Activated naive CD4-positive, alpha-beta T cell treated with anti-CD3 and anti-CD28 coated beads, Interleukin-2, amount 50 U/mL, for 16 hours (primary cell): ENCODE measurements around the gene ADRA1B.

ENCODE experiments used
- DNase-seq: peaks from one replicate; pipeline ENCODE4 v3.0.0-alpha.2; 2020

ADRA1B gene

DNA sequence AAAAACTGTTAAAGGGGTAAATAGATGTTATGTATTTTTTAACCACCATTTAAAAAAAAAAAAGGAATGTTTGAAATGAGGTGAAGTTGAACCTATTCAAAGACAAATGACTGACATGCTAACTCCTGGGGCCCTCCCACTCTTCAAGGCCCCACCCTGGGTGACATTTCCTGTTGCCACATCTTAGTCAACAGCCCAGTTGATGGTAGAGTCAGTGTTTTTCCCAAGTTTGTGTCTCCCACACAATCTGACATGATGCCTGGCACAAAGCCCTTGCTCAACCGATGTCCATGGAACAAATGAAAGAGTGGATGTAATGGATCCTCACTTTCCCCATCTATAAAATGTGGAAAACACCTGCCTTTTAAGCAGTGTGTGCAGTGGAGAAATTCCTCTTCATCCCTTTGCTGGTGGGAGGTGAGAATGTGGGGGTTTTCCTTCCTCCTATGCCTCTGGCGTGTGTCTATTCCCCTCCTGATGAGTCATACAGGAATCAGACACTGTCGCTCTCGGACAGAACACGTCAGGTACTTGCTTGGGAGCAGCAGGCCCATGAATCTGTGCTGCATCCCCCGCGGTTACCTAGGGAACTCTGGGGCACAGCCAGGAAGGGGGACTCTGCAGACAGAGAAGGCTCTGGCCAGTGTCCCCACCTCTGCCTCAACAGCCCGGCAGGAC lies 13.7 kb upstream of the ADRA1B start:
- DNase-seq: no peak

DNA sequence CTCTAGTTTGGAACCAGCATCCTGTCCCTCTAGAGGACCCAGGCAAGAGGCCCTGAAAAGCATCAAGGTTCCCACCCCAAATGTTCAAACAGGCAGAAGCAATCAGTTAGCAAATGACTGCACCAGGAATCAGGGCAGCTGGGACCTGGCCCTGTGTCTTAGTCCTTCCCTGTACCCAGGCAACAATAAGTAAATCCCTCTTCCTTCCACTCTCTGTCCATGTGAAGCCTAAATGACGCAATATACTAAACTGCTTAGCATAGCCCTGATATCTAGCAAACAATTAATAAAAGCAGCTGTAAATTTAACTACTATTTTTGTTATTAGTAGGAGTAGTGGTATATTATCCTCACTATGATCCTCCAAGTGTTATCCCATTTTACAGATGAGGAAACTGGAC lies 13.2 kb upstream of the ADRA1B start:
- DNase-seq: no peak

DNA sequence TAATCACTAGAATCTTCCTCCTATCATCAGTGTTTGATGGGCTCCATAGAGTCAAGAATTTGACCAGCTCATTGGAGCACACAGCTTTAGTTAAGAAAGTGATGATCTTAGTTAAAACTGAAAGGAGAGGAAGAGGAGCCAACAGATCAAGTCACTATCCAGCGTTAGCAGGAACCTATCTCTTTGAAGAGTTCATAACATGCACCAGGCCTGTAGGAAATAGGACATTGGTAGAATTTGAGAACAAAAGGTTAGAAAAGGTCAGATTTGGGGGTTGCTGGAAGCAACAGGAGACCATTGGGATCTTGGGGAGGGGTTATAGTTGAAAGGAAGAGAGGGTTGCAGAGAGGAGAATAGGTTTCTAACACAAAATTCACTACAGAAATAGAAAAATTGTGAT lies 11.4 kb upstream of the ADRA1B start:
- no peak for DNase-seq

DNA sequence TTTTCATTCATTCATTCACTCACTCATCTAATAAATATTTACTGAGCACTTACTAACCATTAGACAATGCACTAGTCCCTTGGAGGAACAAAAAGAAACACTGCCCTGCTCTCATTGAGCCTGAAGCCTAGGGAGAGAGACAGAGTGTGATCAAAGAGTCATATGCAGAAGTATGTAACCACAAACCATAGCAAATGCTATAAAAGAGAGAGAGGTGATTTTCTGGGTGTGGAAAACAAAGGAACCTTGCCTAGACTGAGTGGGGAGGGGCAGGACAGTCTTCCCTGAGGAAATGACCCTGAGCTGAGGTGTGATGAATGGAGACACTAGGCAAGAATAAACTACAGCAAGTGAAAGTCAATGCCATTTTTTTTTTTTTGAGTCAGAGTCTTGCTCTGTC lies 10.8 kb upstream of the ADRA1B start:
- DNase-seq: no peak

DNA sequence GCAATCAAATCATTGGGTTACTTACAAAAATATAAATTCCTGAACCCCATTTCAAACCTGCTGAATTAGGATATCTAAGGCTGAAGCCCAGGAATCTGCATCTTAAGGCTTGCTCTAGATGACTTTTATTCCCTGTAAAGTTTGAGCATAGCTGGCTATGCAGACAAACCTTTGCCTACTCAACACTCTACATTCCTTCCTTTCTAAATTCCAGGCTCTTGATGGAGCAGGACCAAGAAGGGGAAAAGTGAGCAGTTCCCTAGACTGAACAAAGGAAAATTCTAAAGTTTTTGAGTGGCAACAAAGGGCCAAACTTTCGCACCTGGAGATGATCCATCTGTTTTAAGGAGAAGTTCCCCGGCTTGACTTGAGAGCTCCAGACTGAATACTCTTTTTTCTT lies 9.8 kb upstream of the ADRA1B start:
- no peak for DNase-seq

DNA sequence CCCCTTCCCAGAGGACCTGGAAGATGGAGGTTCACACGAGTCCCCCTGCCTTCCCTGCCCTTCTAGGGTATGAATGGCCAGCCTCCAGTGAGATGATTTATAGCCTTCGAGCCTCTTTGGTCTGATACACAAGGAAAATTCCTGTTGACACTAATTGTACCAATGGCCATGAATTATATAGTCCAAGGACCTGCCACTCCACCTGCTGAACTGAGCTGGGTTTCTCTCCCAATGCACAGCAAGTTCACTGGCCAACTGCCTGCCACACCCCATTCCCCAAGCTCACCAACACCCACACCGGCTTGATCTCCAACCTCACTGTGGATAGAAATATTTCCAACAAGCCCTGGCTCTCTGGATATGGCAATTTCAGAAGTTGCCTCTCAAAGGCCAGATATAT lies 9.3 kb upstream of the ADRA1B start:
- no peak for DNase-seq

DNA sequence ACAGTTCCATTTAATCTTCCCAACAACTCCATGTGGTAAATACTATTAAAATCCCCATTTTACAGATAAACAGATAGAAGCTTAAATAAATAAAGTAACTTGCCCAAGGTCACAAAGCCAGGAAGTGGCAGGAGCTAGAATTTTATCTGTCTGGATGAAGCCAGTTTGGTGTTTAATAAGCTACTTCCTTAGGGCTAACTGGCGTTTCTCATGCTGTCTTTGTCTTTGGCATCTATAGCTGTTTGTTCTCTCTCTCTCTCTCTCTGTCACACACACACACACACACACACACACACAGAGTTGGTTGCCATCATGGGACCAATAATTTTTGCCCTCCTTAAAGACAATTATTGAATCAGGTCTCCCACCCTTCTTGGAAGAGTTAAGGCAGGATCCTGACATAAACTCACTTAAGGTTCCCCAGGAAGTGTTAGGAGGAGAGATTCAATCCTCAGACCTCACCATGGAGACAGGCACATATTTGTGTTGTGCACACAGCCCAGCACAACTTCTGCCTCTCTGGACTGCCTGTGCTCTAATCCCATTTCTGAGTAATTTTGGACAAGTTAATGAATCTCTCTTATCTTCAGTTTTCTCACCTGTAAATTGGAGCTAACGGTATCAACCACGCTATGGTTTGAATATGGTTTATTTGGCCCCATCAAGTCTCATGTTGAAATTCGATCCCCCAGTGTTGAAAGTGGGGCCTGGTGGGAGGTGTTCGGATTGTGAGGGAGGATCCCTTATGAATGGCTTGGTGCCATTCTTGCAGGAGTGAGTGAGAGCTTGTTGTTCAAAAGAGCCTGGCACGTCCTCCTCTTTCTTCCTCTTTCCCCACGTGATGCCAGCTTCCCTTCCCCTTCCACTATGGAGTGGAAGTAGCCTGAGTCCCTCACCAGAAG lies 8.3 kb upstream of the ADRA1B start:
- DNase-seq: no peak

DNA sequence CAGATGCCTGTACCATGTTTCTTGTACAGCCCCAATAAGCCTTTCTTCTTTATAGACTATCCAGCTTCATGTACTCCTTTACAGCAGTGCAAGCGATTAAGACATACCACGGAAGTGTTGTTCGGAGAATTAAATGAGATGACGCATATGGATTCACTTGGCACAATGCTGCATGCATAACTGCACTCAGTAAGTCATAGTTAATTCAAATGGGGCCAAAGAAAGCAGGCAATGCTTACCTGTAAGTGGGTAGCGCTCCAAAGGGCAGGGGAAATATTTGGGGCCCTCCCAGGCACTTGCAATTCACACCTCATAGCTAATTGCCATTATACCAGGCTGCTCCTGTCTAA lies 7.7 kb upstream of the ADRA1B start:
- no peak for DNase-seq

DNA sequence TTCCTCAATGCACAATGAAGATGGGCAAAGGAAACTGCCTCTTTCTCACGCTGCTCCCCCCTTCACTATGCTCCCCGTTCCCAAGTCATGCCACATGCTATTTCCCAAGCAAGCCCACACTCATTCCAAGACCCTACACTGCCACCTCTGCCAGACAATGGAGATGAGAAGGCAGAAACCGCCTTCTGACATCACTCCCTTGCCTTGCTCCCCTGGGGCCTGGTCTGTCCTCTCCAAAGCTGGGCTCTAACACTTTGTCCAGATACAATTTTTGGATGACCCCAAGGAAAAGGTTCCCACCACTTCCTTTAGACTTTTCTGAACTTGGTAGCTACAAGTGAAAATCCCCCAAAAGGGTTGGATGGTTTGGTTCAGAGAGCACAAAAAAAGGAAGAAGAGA lies 7.2 kb upstream of the ADRA1B start:
- no peak for DNase-seq

DNA sequence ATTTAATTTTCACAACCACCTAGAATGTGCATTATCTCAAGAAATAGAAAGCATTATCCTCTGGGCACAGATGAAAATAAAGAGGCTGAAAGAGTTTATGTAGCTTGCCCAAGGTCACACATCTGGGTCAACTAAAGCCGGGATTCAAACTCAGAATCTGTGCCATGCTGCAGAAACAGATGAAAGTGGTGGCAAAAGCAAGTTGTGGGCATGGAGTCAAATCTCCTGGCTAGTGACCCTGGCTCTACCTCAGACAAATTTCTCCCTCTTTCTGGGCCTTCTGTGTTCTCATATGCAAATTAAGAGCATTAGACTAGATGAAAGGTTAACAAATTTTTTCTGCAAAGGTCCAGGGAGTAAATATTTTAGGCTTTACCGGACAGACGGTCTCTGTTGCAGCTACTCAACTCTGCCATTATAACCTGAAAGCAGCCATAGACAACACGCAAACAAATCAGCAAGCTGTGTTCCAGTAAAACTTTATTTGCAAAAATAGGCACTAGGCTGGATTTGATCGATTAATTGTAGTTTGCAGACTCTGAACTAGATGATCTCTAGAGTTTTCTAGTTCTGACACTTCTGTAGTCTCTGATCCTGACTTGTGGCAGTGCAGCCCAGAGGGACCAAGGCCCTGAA lies 6.0 kb upstream of the ADRA1B start:
- no peak for DNase-seq

DNA sequence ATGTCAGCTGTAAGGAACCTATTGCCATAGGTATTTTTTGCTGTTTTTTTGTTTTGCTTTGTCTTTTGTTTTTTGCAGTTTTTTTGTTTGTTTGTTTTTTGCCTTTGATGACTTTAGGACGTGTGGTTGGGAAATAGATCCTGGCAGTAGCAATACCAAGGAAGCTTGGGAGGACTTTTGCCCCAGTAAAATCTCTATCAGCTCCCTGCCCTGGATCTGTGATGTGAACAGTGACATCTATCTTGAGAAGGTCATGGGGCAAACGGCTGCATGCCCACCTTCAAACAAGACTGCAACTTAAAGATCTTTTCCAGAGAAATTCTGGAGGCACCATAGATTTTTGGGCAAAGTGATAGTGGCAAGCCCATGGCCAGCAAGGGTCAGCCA lies 5.4 kb upstream of the ADRA1B start:
- no peak for DNase-seq

DNA sequence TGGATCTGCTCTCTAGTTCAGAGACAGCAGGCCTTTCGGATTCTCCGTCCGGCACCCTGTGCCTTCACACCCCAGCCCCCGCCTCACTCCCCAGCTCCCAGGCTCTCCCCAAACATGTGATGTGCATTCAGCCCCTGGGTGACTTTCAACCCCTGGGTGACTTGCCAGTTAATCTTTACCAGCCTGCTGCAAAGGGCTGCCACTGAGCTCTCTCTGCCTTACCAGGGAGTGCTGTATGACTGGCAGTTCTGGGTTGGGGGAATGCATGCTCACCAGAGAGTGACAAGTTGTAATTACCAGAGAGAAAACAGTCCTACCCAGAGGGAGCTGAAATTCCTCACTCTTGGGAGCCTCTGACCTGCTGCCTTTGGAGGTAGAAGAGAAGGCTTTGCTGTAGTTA lies 4.9 kb upstream of the ADRA1B start:
- no peak for DNase-seq

DNA sequence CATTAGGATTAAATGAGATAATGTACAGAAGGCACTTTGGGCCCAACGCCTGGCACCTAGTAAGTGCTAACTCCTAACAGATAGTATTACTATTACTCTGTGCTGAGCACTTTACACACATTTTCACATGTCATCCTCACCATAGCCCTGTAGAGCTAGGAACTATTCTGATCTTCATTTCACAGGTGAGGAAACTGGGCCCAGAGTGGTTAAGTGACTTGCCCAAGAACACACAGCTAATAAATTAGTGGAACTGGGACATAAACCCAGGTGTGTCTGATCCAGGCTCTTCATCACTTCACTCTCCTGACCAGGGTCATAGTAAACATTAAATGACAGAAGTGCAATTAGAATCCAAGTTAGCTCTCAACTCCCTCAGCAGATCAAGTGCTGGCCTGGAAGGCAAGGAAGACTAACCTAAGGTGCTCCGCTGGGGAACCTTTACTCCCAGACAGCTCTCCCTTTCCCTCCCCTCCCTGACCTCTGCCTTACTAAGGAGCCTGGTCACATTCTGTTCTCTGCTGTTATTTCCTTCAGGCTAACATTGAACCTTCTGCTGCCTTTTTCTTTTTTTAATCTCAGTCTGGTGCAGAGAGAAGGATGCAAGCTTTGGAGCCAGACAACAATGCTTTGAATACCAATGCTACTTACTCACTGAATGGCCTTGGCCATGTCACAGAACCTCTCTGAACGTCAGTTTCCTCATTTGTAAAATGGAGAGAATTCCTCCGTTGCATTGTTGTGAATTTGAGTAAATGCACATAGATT lies 4.1 kb upstream of the ADRA1B start:
- no peak for DNase-seq

DNA sequence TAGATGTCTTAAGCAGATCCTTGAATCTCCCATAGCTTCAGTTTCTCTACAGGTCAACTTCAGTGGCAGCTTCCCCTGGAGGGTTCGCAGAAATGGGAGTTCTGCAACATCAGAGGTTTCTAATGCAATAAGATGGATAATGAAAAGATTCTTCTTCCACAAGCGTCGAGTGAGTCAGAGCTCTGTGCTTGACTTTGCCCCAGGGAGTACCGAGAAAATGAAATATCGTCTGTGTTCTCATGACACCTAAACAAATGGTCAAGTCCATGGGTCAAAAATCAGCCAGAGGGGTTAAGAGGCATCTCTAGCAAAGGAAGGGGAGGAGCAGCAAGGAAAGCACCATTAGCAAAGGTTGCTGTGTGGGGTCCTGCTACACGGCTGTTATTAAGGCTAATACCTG lies 3.2 kb upstream of the ADRA1B start:
- DNase-seq: no peak

DNA sequence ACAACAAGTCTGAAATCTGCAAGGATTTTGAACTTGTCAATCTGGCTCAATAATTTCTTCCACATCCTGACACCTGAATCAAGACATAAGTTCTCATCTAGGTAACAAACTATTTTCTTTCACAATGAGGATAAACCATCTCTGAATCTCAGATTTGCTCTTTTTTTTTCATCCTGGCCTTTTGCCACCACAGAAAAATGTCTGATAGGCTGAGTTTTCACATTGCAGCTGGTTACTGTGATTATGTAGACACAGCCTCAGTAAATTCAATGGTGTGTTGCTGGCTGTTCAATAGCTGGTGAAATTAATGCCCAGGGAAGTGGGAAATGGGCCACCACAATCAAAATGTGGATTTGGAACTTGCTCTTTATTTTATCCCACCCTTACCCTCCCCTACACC lies 2.8 kb upstream of the ADRA1B start:
- no peak for DNase-seq

DNA sequence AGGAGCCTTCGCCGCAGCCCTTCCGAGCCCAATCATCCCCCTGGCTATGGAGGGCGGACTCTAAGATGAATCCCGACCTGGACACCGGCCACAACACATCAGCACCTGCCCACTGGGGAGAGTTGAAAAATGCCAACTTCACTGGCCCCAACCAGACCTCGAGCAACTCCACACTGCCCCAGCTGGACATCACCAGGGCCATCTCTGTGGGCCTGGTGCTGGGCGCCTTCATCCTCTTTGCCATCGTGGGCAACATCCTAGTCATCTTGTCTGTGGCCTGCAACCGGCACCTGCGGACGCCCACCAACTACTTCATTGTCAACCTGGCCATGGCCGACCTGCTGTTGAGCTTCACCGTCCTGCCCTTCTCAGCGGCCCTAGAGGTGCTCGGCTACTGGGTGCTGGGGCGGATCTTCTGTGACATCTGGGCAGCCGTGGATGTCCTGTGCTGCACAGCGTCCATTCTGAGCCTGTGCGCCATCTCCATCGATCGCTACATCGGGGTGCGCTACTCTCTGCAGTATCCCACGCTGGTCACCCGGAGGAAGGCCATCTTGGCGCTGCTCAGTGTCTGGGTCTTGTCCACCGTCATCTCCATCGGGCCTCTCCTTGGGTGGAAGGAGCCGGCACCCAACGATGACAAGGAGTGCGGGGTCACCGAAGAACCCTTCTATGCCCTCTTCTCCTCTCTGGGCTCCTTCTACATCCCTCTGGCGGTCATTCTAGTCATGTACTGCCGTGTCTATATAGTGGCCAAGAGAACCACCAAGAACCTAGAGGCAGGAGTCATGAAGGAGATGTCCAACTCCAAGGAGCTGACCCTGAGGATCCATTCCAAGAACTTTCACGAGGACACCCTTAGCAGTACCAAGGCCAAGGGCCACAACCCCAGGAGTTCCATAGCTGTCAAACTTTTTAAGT lies 819 bp downstream of the ADRA1B start:
- DNase-seq: no peak

DNA sequence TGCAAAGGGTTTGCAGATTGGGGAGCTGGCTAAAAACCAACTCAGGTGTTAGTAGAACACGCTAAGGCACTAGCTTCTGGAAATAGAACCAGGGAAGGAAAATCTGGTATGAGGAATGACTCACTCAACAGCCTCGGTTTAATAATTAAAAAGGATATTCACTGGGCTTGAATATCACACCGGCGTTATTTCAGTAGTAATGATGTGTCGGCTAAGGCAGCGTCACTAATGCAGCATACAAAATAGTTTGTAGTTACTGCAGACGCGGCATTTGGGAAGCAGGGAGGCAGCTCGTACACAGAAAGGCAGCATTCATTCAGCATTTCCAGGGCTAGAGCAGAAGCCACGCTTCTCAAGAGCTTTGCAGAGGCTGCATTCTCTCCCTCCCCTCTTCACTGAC lies 1.7 kb downstream of the ADRA1B start:
- no peak for DNase-seq

DNA sequence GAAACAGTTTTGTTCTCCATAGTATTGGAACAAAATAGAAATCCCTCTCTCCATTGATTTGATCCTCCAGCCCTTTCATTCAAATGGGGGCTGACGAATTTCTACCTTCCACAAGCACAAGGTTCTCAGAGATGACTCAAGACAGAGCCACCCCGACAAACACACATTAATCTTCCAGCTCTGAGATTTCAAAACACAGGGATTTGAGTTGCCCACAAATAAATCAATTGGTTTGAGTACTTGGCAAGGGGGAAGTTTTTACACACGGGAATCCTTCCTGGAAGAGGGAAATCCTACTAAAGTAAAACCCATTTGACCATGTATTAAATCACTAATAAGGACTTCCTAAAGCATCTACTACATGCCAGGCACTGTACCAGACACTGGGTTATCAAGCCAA lies 5.4 kb downstream of the ADRA1B start:
- DNase-seq: no peak

DNA sequence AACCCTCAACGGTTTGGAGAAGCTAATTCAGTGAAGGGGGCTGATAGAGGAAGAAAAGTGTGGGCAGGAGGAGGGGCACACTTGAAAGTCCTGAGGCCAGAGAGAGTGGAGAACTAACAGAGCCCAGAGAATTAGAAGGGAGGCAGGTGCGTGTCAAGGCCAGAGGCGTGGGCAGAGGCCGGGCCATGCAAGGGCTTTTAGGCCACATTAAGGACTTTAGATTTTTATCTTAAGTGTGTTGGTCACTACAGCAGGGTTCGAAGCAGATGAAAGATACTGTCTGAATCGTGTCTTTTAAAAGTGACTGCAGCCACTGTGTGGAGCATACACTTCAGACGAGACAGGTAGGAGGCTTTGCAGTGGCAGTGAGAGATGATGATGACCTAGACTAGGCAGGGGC lies 6.7 kb downstream of the ADRA1B start:
- DNase-seq: no peak

DNA sequence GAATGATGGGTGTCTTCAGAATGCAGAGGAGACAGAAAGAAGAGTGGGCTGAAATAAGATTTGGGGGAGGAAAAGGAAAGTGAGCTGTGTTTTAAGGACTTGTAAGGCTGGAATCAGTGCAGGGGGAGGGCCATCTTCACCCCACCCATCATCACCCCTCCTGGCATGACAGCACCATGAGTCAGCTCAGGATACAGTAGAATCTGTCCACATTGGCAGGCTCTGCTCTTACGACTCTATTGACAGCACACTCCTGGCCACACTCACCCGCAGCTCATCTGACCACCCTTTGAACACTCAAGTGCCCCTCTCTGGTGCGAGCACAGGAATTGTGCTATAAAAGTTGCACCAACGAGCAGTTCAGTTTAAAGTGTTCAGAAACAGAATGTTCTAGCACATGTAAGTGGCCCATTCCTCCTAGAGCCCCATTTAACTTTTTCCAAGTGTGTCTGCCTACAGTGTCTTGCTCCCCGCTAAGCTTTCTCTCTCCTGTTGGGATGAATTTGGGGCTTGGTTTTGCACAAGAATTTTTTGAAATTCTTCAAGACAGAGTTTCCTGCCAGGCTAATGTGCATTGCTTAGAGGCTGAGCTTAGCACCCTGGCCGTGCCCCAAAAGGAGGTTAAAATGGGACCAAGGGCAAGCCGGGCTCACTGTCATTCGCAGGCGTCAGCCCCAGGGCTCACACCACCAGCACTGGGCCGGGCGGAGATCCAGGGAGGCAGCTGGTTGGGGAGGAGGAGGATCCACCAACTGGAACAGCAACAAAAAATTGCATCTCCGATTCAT lies 12.0 kb downstream of the ADRA1B start:
- DNase-seq: no peak

DNA sequence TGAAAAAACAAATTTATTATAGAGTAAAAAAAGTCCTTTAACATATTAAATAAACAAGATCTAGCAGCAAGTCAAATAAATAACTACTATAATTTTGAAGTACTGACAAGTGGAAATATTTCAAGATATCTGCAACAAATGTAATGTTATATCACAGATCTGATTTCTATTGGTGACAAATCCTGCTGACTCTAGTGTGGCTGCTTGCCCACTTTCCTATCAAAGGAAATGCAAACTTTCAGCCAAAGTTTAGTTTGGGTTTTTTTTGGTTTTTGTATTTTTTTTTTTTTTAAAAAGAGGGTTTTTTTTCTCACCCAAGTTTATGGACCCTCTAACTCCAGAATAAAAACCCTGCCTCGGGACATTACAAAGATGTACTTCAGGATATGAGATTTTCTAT lies 12.9 kb downstream of the ADRA1B start:
- no peak for DNase-seq
